ENCODE data around the gene TFF1.

Gene TFF1

GRCh38 chr21:42393443-42393950, 27.2 kb upstream of the TFF1 start:
- TF ChIP-seq CTCF (conservative IDR thresholded peaks at IDR 0.05; ENCODE audit: control insufficient read depth, insufficient read depth, low read depth, low read length) = no peak
- no peak for DNase-seq (ENCODE audit: low read depth)
- H3K4me3 ChIP-seq (ENCODE audit: control insufficient read depth, low read depth, low read length) = no peak overlapping the region

GRCh38 chr21:42392731-42393442, 26.6 kb upstream of the TFF1 start:
- no peak for TF ChIP-seq CTCF (conservative IDR thresholded peaks at IDR 0.05; ENCODE audit: control insufficient read depth, insufficient read depth, low read depth, low read length)
- no peak overlapping the region for H3K4me3 ChIP-seq (ENCODE audit: control insufficient read depth, low read depth, low read length)
- no peak for DNase-seq (ENCODE audit: low read depth)

- H3K4me3 ChIP-seq (ENCODE audit: control insufficient read depth, low read depth, low read length) = no peak overlapping the region
- no peak for TF ChIP-seq CTCF (conservative IDR thresholded peaks at IDR 0.05; ENCODE audit: control insufficient read depth, insufficient read depth, low read depth, low read length)
- no peak for DNase-seq (ENCODE audit: low read depth)
These were observed 25.0 kb upstream of the TFF1 start for GRCh38 chr21:42391297-42391696.

GRCh38 chr21:42390696-42391095, 24.4 kb upstream of the TFF1 start:
- TF ChIP-seq CTCF (conservative IDR thresholded peaks at IDR 0.05; ENCODE audit: control insufficient read depth, insufficient read depth, low read depth, low read length) = no peak
- no peak for DNase-seq (ENCODE audit: low read depth)
- H3K4me3 ChIP-seq (ENCODE audit: control insufficient read depth, low read depth, low read length) = no peak overlapping the region

- no peak for DNase-seq (ENCODE audit: low read depth)
- H3K4me3 ChIP-seq (ENCODE audit: control insufficient read depth, low read depth, low read length) = no peak overlapping the region
- TF ChIP-seq CTCF (conservative IDR thresholded peaks at IDR 0.05; ENCODE audit: control insufficient read depth, insufficient read depth, low read depth, low read length) = no peak
These were observed 23.9 kb upstream of the TFF1 start for GRCh38 chr21:42390193-42390592.

GRCh38 chr21:42389449-42389835, 23.1 kb upstream of the TFF1 start:
- no peak overlapping the region for H3K4me3 ChIP-seq (ENCODE audit: control insufficient read depth, low read depth, low read length)
- DNase-seq (ENCODE audit: low read depth) = no peak
- no peak for TF ChIP-seq CTCF (conservative IDR thresholded peaks at IDR 0.05; ENCODE audit: control insufficient read depth, insufficient read depth, low read depth, low read length)
